Endothelial cell (in vitro differentiated cells): ENCODE measurements around the gene TAF4. TPM values are rescaled to one million over a fixed set of nuclear protein-coding genes. Genes with fewer than 3 reads are reported as not detected.

ENCODE experiments used
- DNase-seq: peaks from one replicate; pipeline ENCODE4 v3.0.0; 2021; ENCODE audit warnings: low spot score
- H3K27ac Mint-ChIP-seq: one replicate; pipeline ENCODE4 v1.8.0; 2021; ENCODE audit warnings: mixed read lengths, inconsistent platforms; ENCODE audit not compliant: unreplicated experiment
- H3K27me3 Mint-ChIP-seq: one replicate; pipeline ENCODE4 v1.8.0; 2021; ENCODE audit warnings: mild to moderate bottlenecking, moderate library complexity, mixed read lengths, inconsistent platforms; ENCODE audit not compliant: unreplicated experiment
- H3K36me3 Mint-ChIP-seq: one replicate; pipeline ENCODE4 v1.8.0; 2021; ENCODE audit warnings: mild to moderate bottlenecking, low read depth, mixed read lengths, inconsistent platforms; ENCODE audit not compliant: unreplicated experiment
- H3K4me1 Mint-ChIP-seq: one replicate; pipeline ENCODE4 v1.8.0; 2021; ENCODE audit warnings: mild to moderate bottlenecking, mixed read lengths, inconsistent platforms; ENCODE audit not compliant: unreplicated experiment
- H3K4me3 Mint-ChIP-seq: one replicate; pipeline ENCODE4 v1.8.0; 2021; ENCODE audit warnings: mild to moderate bottlenecking, mixed read lengths, inconsistent platforms; ENCODE audit not compliant: unreplicated experiment
- H3K9me3 Mint-ChIP-seq: one replicate; pipeline ENCODE4 v1.8.0; 2021; ENCODE audit warnings: mixed read lengths, inconsistent platforms; ENCODE audit not compliant: unreplicated experiment
- total RNA-seq: library from RNA; stranded (reverse); fragmentation: NEBNext Ultra II Directional; extraction: Animal tissue kit (Norgen Biotek cat#: 25700); gene quantifications from one replicate; pipeline ENCODE4 v1.2.1, GENCODE V29; 2021; ENCODE audit not compliant: unreplicated experiment
- TF ChIP-seq, protein P1 (sequence below): fragments of 200-600 bp; sonication (generic); IDR thresholded peaks from one replicate; pipeline ENCODE4 v1.5.0; 2021; ENCODE audit warnings: antibody characterized with exemption; ENCODE audit not compliant: unreplicated experiment

Gene TAF4
- total RNA-seq, 1 donor from 2014 or later = 14.2 TPM

DNA sequence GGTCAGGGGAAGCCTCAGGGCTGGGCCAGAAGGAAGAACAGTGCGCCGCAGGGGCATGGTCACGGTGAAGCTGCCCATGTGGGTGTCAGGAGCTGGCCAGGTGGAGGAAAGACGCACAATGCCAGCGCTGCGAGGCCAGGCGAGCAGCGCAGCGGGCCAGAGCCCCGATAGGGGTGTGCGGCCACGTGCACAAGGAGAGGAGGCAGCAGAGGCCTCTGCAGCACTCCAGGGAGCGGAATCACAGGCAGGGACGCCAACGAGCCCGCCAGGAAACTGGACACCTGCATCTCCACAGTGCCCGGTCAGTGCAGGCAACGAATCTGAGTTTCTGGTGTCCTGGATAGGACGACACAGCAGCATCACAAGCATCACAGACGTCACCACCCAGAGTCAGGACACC, 35.7 kb downstream of the TAF4 start:
- Mint-ChIP-seq H3K4me3 (no peak overlapping the region), H3K9me3 (no peaks in the 10 kb centered on the region), H3K36me3 (peaks cover 4% of the 10 kb centered on the region), H3K27ac (no peak overlapping the region), H3K27me3 (peaks cover 5% of the 10 kb centered on the region), H3K4me1 (peaks cover 36% of the 10 kb centered on the region)
- no peak for DNase-seq
- TF ChIP-seq, protein P1, sequence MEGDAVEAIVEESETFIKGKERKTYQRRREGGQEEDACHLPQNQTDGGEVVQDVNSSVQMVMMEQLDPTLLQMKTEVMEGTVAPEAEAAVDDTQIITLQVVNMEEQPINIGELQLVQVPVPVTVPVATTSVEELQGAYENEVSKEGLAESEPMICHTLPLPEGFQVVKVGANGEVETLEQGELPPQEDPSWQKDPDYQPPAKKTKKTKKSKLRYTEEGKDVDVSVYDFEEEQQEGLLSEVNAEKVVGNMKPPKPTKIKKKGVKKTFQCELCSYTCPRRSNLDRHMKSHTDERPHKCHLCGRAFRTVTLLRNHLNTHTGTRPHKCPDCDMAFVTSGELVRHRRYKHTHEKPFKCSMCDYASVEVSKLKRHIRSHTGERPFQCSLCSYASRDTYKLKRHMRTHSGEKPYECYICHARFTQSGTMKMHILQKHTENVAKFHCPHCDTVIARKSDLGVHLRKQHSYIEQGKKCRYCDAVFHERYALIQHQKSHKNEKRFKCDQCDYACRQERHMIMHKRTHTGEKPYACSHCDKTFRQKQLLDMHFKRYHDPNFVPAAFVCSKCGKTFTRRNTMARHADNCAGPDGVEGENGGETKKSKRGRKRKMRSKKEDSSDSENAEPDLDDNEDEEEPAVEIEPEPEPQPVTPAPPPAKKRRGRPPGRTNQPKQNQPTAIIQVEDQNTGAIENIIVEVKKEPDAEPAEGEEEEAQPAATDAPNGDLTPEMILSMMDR = no peak

DNA sequence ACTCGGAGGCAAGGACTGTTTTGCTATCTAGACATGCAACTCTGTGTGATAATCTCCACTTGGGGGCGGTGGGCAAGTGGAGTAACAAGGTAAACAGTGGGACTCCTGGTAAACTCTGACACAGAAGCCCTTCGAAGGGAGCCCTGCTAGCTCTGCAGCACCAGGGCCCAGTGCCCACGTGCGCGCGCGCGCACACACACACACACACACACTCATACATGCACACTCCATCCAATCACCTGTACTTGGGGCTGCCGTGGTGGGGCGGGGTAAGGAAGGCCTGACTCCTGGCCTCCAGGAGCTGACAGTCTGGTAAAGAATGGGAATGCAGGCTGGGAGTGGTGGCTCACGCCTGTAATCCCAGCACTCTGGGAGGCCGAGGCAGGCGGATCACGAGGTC, 36.4 kb downstream of the TAF4 start:
- H3K9me3 Mint-ChIP-seq = no peaks in the 10 kb centered on the region
- TF ChIP-seq, protein P1 = no peak
- H3K36me3 Mint-ChIP-seq = peaks cover 4% of the 10 kb centered on the region
- no peak overlapping the region for H3K4me3 Mint-ChIP-seq
- H3K27me3 Mint-ChIP-seq = peaks cover 5% of the 10 kb centered on the region
- peaks cover 36% of the 10 kb centered on the region for H3K4me1 Mint-ChIP-seq
- no peak overlapping the region for H3K27ac Mint-ChIP-seq
- no peak for DNase-seq

DNA sequence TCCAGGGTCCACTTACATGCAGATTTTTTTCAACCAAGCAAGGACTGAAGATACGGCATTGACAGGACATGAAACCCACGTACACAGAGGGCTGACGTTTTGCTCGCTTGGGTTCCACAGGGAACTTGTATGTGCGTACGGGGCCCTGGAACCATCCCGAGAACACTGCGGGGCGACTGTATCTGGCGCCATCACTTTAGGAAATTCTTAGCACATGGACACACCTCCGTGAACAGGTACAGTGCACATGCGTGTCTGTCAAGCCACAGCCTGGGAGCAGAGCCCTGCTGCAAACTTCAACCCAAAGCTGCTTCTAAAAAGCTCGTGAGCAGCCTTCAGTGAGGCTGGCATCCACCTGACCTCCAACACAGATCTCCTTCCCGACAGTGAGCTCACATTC, 37.3 kb downstream of the TAF4 start:
- H3K36me3 Mint-ChIP-seq = peaks cover 4% of the 10 kb centered on the region
- no peak overlapping the region for H3K27ac Mint-ChIP-seq
- no peak for DNase-seq
- H3K4me3 Mint-ChIP-seq = no peak overlapping the region
- H3K4me1 Mint-ChIP-seq = peaks cover 36% of the 10 kb centered on the region
- TF ChIP-seq, protein P1 = no peak
- H3K27me3 Mint-ChIP-seq = peaks cover 5% of the 10 kb centered on the region
- no peaks in the 10 kb centered on the region for H3K9me3 Mint-ChIP-seq

DNA sequence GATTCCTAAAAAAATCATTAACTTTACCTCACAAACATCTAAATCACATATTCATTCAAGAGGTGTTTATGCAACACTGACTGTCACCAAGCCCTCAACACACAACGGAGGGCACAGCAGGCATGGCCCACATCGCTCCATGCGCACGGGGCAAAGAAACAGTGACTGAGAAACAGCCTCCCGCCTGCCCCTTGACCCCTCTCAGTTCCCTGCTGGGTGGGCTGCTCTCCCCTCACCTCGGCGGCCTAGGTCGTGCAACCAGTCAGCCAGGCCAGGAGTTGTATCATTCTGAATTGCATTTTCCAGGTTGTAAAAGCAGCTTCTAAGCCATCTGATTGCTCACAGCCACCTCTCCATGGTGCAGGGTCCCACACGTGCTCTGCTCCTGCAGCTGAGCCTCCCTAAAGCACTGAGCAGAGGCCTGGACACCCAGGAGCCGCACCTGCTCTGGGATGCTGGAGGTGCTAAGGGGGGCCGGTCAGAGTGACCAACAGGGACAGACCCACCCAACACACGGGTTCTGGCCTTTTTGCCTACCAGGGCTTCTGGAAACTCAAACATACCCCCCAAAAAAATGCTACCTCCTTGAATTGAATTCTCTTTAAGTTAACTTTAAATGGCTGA, 37.9 kb downstream of the TAF4 start:
- no peak for DNase-seq
- no peak overlapping the region for H3K4me3 Mint-ChIP-seq
- H3K36me3 Mint-ChIP-seq = peaks cover 4% of the 10 kb centered on the region
- H3K9me3 Mint-ChIP-seq = no peaks in the 10 kb centered on the region
- no peak overlapping the region for H3K27ac Mint-ChIP-seq
- peaks cover 34% of the 10 kb centered on the region for H3K4me1 Mint-ChIP-seq
- TF ChIP-seq, protein P1 = no peak
- peaks cover 5% of the 10 kb centered on the region for H3K27me3 Mint-ChIP-seq

DNA sequence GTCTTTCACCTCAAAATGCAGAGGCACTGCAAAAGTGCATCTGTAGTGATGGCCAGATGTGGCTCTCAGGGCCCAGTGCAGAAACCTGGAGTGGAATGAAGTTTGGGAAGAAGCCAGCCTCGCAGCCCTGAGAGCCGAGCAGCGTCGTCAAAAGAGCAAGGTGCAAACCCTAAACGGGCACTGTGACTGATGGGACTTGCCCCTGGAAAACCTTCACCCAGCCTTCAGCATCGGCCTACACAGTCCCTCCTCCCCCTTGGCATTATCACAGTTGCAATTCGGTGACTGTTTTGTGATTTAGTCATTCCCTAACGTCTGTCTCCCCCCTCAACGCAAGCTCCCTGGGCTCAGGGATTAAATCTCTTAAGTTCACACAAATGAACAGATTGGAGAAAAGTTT, 38.6 kb downstream of the TAF4 start:
- Mint-ChIP-seq H3K27ac (no peak overlapping the region), H3K27me3 (peaks cover 4% of the 10 kb centered on the region), H3K4me3 (no peak overlapping the region), H3K36me3 (peaks cover 4% of the 10 kb centered on the region), H3K4me1 (peaks cover 33% of the 10 kb centered on the region), H3K9me3 (no peaks in the 10 kb centered on the region)
- TF ChIP-seq, protein P1 = no peak
- no peak for DNase-seq
